ENCODE results near the gene XK. TPM values are rescaled to one million over a fixed set of nuclear protein-coding genes. Genes with fewer than 3 reads are reported as not detected.

XK gene
- total RNA-seq, 4 donors from 2014 or later: 2.8 to 8.8 (median 5.1) TPM

- DNase-seq: no peak
- no peaks in the 10 kb centered on the region for H3K4me1 ChIP-seq
- no peaks in the 10 kb centered on the region for H3K9me3 ChIP-seq
- no peaks in the 10 kb centered on the region for H3K36me3 ChIP-seq
- no peaks in the 10 kb centered on the region for H3K27me3 ChIP-seq
- intact Hi-C loops (cut with DNase I; ENCODE audit: low total_unique reads) (loop anchor here (1.0 to 10.0 kb wide), 2 partner anchors 79 to 579 kb away; partner anchors contain the start of gene RPGR), in situ Hi-C loops (cut with MboI; ENCODE audit: low sequenced_read_pairs in 4 of 4) (loop anchor here in 1 of 4 donors (10.0 kb wide), 1 partner anchor 79 kb away; no protein-coding TSS in a partner anchor)
- TF ChIP-seq POLR2A (IDR thresholded peaks at IDR 0.05): no peak
- TF ChIP-seq CTCF (IDR thresholded peaks at IDR 0.05 in 4 of 5, conservative IDR thresholded peaks at IDR 0.05 in 1 of 5): no peak
- no peak for ATAC-seq
- H3K4me3 ChIP-seq: no peak overlapping the region
- H3K27ac ChIP-seq: no peak overlapping the region
Measured at GRCh38 chrX:37745835-37746217, 60.2 kb downstream of the XK start.

- DNase-seq: no peak
- Histone ChIP-seq H3K4me3 (no peak overlapping the region), H3K4me1 (no peaks in the 10 kb centered on the region), H3K9me3 (no peaks in the 10 kb centered on the region), H3K27ac (no peak overlapping the region), H3K36me3 (no peaks in the 10 kb centered on the region), H3K27me3 (no peaks in the 10 kb centered on the region)
- TF ChIP-seq POLR2A (IDR thresholded peaks at IDR 0.05) (no peak), CTCF (IDR thresholded peaks at IDR 0.05 in 4 of 5, conservative IDR thresholded peaks at IDR 0.05 in 1 of 5) (no peak)
- intact Hi-C loops (cut with DNase I; ENCODE audit: low total_unique reads) (loop anchor here (10.0 kb wide), 1 partner anchor 578 kb away; the partner anchor contains the start of gene RPGR), in situ Hi-C loops (cut with MboI; ENCODE audit: low sequenced_read_pairs in 4 of 4) (loop anchor here in 1 of 4 donors (10.0 kb wide), 1 partner anchor 78 kb away; no protein-coding TSS in a partner anchor)
- ATAC-seq: no peak
Measured at GRCh38 chrX:37746218-37746941, 60.8 kb downstream of the XK start.

GRCh38 chrX:37746951-37747350 lies 61.4 kb downstream of the XK start:
- no peaks in the 10 kb centered on the region for H3K9me3 ChIP-seq
- no peaks in the 10 kb centered on the region for H3K36me3 ChIP-seq
- no peak for ATAC-seq
- in situ Hi-C loops (cut with MboI; ENCODE audit: low sequenced_read_pairs in 4 of 4) (loop anchor here in 1 of 4 donors (10.0 kb wide), 1 partner anchor 78 kb away; no protein-coding TSS in a partner anchor), intact Hi-C loops (cut with DNase I; ENCODE audit: low total_unique reads) (loop anchor here (10.0 kb wide), 1 partner anchor 578 kb away; the partner anchor contains the start of gene RPGR)
- no peak overlapping the region for H3K27ac ChIP-seq
- H3K4me3 ChIP-seq: no peak overlapping the region
- H3K4me1 ChIP-seq: no peaks in the 10 kb centered on the region
- DNase-seq: no peak
- H3K27me3 ChIP-seq: no peaks in the 10 kb centered on the region
- no peak for TF ChIP-seq POLR2A (IDR thresholded peaks at IDR 0.05)
- TF ChIP-seq CTCF (IDR thresholded peaks at IDR 0.05 in 4 of 5, conservative IDR thresholded peaks at IDR 0.05 in 1 of 5): no peak

DNA sequence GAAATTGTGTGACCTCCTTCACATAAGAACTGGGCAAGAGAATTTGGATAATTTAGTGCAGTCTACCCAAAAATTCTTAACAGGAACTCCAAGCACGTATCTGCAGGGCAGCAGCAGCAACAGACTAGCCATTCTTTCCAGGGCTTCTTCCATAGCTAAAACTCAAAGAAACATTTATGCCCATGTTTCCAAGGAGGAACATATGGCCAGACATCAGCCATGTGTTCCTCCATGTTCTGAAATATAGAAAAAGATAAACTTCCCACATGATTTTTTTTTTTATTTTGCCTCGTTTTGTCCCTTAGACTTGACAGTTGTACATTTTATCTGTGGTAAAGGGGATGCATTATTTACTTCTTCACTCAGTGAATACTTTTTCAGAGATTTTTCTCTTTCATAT lies 66.7 kb downstream of the XK start:
- H3K36me3 ChIP-seq: no peaks in the 10 kb centered on the region
- no peaks in the 10 kb centered on the region for H3K9me3 ChIP-seq
- intact Hi-C loops (cut with DNase I; ENCODE audit: low total_unique reads): no loop called here
- ATAC-seq (no peak), DNase-seq (no peak)
- H3K27ac ChIP-seq: no peak overlapping the region
- H3K4me1 ChIP-seq: no peaks in the 10 kb centered on the region
- TF ChIP-seq CTCF (IDR thresholded peaks at IDR 0.05 in 4 of 5, conservative IDR thresholded peaks at IDR 0.05 in 1 of 5) (no peak), POLR2A (IDR thresholded peaks at IDR 0.05) (no peak)
- H3K27me3 ChIP-seq: no peaks in the 10 kb centered on the region
- in situ Hi-C loops (cut with MboI; ENCODE audit: low sequenced_read_pairs in 4 of 4): no loop called here
- H3K4me3 ChIP-seq: no peak overlapping the region

All from gastrocnemius medialis (tissue), 4 donors.